Measurements from ENCODE around the gene GIMD1.
A peak's percentile ranks its signal among the peaks of the same experiment; 100 is the strongest.
"Not testable (repeated sequence)": the region's sequence is repeated elsewhere in the genome, so short reads cannot be mapped to it uniquely, and the experiment has no call there.

GIMD1 gene

DNA sequence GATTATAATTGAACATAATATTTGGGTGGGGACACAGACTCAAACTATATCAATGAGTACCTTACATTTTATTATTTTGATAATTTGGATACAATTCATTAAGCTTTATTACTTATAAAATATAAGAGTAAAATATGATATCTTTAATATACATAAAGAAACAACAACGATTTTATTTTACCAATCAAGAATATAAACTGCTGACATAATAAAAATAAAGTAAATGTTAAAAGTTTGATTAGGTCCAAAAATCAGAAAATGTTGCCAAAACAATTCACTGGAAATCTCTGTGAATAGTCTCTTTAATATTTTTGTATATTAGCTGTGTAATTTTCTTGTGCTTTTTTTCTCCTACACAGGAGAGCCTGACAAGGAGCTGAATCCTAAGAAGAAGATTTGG is 21.4 kb downstream of the GIMD1 start:
- no peak for DNase-seq

DNA sequence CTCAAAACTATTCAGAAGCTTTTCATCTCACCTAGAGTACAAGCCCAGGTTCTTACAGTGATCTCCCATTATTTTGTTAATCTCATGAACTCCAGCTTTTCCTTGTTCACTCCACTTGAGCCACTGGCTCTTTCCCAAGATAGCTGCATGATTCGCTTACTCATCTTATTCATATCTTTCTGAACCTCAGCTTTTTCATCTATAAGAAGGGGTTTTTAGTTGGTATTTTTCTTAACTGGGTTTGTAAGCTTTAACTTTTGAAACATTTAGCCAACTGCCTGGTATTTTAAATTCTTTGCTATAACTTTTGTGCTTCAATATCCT is 24.0 kb downstream of the GIMD1 start:
- DNase-seq: no peak

DNA sequence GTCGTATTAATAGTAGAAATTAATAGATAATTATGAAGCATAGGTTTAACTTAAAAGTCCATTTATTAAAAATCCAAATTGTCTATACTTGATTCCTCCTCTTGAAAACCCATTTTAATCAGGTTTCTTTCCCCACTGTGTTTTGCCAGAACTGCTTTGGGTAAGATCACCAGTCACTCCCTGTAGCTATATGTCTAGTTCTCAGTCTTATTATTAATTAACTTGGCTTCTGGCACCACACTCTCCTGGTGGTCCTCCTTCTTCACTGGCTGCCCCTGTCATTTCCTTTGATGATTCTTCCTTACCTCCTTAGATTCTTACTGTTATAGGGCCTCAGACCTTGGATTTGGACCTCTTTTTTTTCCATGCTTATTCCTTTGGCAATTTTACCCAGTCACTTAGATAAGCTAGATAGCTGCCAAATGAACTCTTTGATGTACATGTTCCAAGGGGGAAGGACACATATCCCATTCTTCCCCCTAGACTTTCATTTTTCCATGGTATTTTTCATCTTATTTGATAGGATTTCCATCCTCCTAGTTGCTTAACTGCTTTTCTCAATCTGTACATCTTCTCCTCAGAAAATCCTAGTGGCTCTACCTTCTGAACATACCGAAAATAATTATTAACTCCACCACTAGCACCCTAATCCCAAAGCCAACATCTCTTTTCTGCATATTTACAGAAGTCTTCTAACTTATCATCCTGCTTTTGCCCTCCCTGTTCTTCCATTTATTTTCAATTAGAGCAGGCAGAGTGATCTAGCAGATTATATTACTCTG is 24.5 kb downstream of the GIMD1 start:
- DNase-seq: no peak

DNA sequence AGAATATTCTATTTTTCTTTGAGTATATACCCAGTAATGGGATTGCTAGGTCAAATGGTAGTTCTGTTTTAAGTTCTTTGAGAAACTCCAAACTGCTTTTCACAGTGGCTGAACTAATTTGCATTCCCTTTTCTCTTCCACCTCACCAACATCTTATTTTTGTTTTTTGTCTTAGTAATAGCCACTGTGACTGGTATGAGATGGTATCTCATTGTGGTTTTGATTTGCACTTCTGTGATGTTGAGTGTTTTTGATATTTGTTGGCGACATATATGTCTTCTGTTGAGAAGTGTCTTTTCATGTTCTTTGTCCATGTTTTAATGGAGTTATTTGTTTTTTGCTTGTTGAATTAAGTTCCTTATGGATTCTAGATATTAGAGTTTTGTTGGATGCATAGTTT is 27.8 kb downstream of the GIMD1 start:
- DNase-seq: no peak

DNA sequence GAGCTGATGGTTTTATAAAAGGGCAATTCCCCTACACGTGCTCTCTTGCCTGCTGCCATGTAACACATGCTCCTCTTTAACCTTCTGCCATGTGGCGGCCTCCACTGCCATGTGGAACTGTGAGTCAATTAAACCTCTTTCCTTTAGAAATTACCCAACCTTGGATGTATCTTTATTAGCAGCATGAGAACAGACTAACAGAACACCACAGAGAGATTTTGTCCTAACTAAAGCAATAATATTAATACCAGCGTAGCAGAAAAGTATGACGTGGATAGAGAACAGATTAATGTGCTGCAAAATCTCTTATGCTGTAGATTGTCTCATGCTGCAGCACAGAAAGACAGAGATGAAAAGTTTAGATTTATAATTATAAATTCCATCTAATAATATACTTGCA is 29.1 kb downstream of the GIMD1 start:
- no peak for DNase-seq

DNA sequence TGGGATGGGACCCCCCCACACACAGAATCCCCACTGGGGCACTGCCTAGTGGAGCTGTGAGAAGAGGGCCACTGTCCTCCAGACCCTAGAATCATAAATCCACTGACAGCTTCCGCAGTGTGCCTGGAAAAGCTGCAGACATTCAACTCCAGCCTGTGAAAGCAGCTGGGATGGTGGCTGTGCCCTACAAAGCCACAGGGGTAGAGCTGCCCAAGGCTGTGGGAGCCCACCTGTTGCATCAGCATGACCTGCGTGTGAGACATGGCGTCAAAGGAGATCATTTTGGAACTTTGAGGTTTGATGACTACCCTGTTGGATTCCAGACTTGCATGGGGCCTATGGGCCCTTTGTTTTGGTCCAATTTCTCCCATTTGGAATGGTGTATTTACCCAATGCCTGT is 29.9 kb downstream of the GIMD1 start:
- no peak for DNase-seq

DNA sequence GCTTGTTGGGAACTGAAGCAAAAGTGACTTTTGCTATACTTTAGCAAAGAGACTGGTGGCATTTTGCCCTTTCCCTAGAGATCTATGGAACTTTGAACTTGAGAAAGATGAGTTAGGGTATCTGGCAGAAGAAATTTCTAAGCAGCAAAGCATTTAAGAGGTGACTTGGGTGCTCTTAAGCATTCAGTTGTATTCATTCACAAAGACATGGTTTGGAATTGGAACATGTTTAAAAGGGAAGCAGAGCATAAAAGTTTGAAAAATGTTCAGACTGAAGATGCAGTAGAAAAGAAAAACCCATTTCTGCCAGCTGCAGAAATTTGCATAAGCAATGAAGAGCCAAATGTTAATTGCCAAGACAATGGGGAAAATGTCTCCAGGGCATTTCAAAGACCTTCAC is 30.7 kb downstream of the GIMD1 start:
- no peak for DNase-seq

DNA sequence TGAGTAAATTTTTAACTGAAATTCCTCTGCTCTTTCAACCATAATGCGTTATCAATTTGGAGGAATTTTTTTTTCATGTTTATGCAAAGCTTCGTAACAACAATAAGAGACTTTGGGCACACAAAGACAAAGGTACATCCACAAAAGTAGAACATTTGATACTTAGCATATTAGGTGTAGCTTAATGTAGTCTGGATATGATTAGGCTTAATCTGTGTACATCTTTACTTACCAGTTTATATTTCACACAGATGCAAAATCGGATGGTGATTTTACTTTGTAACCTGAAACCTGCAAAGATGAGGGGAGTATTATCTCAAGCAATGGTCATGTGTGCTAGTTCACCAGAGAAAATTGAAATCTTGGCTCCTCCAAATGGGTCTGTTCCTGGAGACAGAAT is 32.0 kb downstream of the GIMD1 start:
- DNase-seq: no peak

DNA sequence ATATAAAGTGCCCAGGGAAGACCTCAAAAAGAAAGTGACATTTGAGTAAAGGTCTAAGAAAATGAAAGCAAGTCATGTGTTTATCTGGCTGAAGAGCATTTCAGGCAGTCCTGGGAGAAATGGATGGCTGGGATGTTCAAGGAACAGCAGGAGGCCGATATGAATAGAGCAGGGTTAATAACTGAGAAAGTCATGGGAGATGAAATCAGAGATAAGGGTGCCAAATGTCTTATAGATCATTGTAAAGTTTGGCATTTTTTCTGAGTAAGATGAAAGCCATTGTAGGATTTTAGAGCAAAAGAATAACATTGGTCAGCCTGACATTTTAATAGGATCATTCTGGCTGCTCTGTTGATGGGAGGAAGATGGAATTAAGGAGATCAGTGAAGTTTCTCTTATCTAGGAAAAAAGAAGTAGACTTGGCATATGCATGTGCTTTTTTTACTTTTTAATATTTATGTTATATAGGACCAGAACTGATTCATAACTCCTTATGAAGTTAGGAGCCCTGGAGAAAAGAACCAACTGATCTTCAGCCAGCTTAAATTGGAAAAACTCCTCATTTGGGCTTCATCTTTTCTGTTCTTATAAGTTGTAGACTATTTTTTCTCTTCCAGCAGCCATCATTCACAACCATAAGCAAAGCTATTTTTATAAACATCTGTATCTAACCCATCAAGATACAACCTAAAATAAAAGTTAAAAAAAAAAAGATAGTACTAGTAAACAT is 33.7 kb downstream of the GIMD1 start:
- DNase-seq: no peak

DNA sequence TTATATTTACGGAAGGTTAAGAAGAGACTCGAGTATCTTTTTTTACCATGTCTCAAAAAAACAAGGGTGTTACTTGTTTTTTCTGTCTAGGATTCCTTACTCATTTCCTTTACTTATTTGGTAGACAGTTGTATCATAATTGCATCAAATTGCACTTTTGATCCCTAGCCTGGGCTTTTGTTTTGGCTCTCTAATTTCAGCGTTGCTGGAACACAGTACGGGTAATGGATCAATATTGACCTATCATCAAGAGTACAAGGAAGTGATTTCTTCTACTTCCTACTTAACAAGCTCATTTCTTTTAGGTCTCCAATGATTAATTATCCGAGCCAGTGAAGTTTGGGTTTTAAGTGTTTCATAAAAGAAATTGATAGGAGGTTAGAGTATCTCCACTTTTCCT is 35.4 kb downstream of the GIMD1 start:
- no peak for DNase-seq

DNA sequence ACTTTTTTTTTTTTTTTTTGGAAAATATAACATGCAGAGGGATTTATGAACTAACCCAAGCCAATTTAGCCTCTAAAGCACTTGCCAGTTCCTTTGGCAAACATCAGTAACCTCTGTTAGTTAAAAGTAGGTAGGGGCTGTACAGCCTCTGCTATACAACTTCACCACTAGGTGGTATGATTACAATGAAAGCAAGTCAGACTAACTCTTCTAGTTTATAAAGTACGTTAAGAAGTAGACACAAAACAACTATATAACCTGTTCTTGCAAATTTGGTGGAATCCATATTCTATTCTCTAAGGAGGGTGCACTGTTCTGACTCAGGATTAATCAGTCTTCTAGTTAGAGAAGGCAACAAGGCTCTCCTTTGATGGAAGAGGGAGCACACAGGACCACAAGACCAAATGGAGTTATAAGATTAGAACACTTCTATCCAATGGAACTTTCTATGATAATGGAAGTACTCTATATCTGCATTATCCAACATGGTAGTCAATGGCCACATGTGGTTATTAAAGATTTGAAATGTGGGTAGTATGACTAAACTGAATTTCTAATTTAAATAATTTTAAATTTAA is 39.4 kb downstream of the GIMD1 start:
- no peak for DNase-seq

DNA sequence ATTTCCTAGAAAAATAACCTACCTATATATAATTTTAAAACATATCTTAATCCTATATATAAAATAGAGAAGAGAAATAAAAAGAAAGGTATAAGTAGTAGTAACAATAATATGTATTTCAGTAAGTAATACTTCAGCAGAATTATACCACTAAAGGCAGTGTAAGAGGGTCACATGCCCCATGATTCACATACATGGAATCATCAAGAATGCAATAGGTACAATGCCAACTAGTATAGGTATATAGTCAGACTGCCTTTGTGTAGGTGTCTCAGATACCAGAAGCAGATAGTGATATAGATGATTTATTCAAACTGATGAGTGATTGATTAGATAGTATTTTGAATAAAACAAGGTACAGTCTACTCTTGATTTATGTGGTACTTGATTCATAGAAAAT is 42.8 kb downstream of the GIMD1 start:
- DNase-seq: no peak

DNA sequence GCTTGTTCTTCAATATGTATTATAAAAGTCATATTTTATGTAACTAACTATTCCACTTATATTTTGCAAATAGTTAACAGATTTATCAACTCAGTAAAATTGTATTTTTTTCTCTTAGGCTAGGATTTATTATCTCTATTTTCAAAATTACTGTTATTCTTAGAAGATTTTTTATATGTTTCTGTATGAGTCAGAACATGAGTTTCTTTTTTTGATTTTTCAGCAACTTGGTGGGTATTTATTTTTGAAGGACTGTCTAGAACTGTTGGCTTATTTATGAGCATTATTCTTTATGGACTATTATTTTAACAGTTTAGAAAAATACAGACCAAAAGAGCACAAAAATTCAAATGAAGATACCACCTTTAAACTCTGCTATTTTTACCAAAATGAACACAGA is 45.5 kb downstream of the GIMD1 start:
- no peak for DNase-seq

DNA sequence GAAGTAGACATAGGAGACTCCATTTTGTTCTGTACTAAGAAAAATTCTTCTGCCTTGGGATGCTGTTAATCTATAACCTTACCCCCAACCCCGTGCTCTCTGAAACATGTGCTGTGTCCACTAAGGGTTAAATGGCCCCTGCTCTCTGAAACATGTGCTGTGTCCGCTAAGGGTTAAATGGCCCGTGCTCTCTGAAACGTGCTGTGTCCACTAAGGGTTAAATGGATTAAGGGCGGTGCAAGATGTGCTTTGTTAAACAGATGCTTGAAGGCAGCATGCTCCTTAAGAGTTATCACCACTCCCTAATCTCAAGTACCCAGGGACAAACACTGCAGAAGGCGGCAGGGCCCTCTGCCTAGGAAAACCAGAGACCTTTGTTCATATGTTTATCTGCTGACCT is 46.8 kb downstream of the GIMD1 start:
- DNase-seq: not testable (repeated sequence)

DNA sequence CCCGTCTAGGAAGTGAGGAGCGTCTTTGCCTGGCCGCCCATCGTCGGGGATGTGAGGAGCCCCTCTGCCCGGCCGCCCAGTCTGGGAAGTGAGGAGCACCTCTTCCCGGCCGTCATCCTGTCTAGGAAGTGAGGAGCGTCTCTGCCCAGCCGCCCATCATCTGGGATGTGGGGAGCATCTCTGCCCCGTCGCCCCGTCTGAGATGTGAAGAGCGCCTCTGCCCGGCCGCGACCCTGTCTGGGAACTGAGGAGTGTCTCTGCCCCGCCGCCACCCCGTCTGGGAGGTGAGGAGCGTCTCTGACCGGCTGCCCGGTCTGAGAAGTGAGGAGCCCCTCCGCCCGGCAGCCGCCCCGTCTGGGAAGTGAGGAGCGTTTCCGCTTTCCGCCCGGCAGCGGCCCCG is 47.4 kb downstream of the GIMD1 start:
- DNase-seq: not testable (repeated sequence)

DNA sequence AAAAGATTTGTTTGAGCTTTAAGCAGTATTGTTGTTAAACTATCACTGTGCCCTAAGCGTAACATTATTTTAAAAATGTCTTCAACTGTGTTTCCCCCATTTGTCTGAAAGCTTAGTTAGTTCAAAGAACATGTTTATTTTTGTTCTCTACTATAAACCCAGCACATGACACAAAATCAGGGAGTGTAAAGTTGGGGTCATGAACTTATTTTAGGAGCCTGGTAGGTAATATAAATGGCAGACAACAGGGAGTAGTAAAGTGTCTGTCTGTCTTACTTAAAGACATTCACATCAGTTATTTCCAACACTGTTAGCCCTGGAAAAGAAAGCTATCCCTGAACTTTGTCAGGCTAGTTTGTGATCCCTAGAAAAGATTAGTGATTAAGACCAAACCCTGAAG is 48.3 kb downstream of the GIMD1 start:
- DNase-seq: no peak

DNA sequence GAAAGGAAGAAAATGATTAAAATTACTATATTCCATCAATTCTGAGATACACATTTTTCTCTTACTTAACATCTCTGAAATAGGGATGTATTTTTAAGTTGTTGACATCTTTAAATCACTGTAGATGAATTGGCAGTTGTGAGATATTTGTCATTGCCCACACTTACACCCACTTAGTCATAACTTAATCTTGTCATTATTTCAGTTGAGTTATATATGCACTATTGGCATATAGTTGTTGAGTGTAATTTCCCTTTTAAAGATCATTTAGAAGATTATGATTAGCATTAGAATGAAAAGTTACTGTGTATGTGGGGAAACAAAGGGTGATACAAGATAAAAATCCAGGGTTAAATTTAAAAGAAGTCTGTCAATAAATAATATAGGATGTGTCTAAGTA is 50.1 kb downstream of the GIMD1 start:
- DNase-seq: no peak

DNA sequence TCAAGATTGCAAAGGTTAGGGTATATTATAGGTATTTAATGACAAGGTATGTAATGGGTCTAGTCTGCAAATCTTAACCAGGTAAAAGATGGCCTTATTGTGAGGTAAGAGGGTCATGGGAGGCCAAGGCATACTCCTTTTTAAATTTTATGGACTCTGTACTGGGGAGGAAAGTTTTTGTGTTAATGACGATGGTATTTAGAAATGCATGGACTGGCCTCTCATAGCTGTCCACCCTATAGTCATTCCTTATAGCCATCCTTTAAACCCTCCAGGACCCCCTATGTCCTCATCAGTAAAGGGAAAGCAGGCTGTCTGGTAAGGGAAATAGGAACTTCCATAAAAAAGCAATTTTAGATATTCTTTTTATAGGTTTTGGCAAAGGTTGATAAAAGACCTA is 50.8 kb downstream of the GIMD1 start:
- no peak for DNase-seq

DNA sequence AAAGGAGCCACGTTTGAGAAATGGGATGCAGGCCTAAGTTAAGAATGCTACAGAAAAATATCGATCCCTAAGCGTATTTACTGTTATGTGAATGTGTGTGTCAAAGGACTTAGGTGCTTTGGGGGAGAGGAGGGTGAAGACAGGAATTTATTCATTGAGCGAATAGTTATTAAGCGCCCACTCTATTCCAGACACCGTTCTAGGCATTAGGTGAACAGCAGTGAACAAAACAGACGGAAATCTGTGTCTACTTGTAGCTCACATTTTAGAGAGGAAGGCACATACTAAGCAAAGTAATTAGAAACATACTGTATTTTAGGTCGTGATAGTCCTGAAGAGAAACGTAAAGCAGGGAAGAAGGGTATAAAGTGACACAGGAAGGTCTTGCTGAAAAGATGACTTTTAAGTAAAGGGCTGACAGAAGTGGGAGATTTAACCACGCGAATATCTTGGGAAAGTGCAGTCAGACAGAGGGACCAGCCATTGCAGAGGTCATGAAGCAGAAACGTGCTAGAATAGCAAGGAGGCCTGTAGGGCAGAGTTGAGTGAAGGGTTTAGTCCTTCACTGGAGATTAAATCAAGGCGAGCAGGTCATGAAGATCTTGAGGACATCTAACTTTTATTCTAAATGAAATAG is 51.7 kb downstream of the GIMD1 start:
- DNase-seq: no peak

DNA sequence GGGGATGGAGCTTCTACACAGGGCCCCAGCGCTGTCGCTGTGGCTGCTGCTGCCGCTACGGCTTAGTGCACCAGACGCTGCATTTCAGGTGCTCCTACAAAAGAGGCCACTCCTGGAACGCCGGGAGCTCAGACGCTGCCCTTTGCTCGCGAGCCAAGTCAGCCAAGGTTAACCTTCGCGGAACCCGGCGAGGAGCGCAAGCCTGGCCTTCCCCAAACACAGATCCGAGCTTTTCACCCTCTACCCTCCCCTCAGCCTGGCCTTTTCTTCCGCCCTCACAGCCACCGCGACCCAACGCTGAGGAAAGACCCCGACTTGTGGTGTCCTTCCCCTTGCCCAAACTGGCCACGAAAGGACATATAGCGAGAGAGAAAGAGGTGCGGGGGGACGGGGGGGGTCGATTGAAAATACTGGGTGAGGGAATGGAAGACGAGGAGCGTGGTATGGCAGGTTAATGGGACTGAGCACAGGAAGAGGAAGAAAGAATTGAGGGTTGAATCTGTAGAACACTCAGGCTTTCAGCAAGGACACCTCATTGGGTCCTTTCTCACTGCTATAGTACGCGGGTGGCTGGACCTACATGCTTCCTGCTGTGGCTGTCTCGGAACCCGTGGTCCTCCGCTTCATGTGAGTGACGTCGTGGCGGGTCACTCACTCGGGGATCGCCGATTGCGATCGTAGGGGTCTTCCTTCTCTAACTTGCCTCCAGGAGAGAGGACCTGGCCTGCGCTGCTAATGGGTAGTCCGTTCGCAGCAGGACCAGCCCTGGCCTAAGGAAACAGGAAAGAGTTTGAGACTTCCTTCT is 52.4 kb downstream of the GIMD1 start, which contains the start of the genes AIMP1 and TBCK:
Gene AIMP1, plus strand, starts transcription at position 583 of the 805 bp plus-strand sequence. CDS start 8,460 bp downstream, outside the sequence.
Gene TBCK, minus strand, starts transcription at position 242 of the 805 bp plus-strand sequence. CDS start 7,249 bp downstream, outside the sequence.
- peak; percentile 85 for DNase-seq

DNA sequence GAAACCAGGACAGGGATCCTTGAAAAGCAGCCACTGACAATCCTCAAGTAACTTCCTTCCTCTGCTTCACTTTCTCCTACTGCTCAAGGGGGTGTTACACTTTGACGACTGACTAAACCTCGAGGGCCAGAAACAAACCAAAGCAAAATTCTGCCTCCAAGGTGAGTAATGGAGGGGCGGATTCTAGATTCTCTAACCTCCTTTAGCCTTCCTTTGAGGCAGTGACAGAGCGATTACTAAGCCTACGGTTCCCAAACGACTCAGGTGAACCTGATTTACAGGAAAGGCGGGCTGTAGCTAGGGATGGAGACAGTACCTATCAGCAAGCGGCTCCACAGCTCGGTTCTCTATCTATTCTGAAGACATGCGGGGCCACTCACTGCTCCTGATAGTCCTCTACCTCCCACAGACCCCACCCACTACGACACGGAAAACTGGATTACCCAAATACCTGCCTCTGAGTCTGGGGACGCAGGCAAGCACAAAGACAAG is 53.1 kb downstream of the GIMD1 start:
- no peak for DNase-seq

DNA sequence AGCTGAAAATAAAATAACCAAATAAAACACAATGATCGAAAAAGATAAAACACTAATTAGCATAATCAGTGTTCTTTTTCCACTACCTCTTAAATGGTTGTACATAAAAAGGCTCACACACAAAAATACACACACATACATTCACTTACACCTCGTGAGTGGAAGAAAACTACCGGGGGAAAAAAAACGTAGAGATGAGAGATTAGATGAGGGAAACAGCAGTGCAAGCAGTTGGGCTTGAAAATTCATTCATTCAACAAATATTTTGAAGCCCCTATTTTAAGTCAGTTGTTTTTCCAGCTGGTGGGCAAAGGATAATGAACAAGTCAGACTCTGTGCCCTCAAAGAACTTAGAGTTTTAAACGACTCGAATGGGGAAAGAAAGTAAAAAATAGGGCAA is 53.6 kb downstream of the GIMD1 start:
- DNase-seq: no peak

Data from activated CD4-positive, alpha-beta T cell treated with anti-CD3 and anti-CD28 coated beads, Interleukin-2, amount 50 U/mL, for 1 hour (primary cell).